HCT116 (cell line): Measurements from ENCODE around the gene ATF7. TPM values are rescaled to one million over a fixed set of nuclear protein-coding genes. Genes with fewer than 3 reads are reported as not detected.
A peak's percentile ranks its signal among the peaks of the same experiment; 100 is the strongest.

Experiments
- ATAC-seq: fragments of 200-7000 bp; cut with Tn5 transposase; 2 replicates; pipeline ENCODE4 v1.9.1; 2020; ENCODE audit warnings: mild to moderate bottlenecking, moderate library complexity
- BruUV-seq: library from RNA; stranded (reverse); fragments of 400-500 nt; replicated peaks from 2 replicates; lab custom pipeline; 2021; lab: Mats Ljungman, UMichigan
- CTCF ChIA-PET: fragments of 300-600 bp; sonication (Branson Sonifier 250); formaldehyde crosslinking; loops from one replicate; lab custom pipeline; 2021; ENCODE audit warnings: antibody characterized with exemption; lab: Charles Lee
- POLR2A ChIA-PET: fragments of 300-600, 350-600 bp; sonication (Branson Sonifier 250); formaldehyde crosslinking; loops from one replicate; lab custom pipeline; 2021; ENCODE audit warnings: antibody characterized with exemption; lab: Charles Lee
- RAD21 ChIA-PET, 2 experiments: fragments of 300-600 bp; sonication (Branson Sonifier 250); formaldehyde crosslinking; loops; one replicate each; lab custom pipeline; 2023; ENCODE audit warnings: low total read pairs in 2 of 2; ENCODE audit not compliant: uncharacterized antibody in 2 of 2, unreplicated experiment in 2 of 2, low non-redundant PET in 1 of 2; lab: Charles Lee
- DNase-seq: peaks from one replicate; pipeline ENCODE4 v3.0.0-alpha.2; 2010; ENCODE audit warnings: low read depth, low spot score
- H2AFZ ChIP-seq: fragments of 200-600 bp; shearing (Covaris generic), sonication (generic); 2 replicates; pipeline ENCODE4 v1.6.1; 2017; ENCODE audit warnings: low read depth, mixed run types, mixed read lengths, antibody characterized with exemption, low read length; ENCODE audit not compliant: poor library complexity, severe bottlenecking
- H3K27ac ChIP-seq: 2 replicates; pipeline ENCODE4 v1.5.1; 2012; ENCODE audit warnings: low read depth, low read length
- H3K27me3 ChIP-seq: fragments of 200-600 bp; sonication (generic); 2 replicates; pipeline ENCODE4 v1.6.1; 2016; ENCODE audit warnings: mixed run types, low read length, mixed read lengths; ENCODE audit not compliant: insufficient read depth
- H3K36me3 ChIP-seq, 2 experiments: fragments of 200-500 bp in 1 of 2; fragments of 200-600 bp in 1 of 2; sonication (Bioruptor generic) in 1 of 2; sonication (generic) in 1 of 2; 2 replicates each; pipeline versions ENCODE4 v1.5.1 to v1.6.1; 2014 to 2016; ENCODE audit warnings: low read length in 2 of 2, inconsistent platforms in 1 of 2, mixed read lengths in 1 of 2, mixed run types in 1 of 2; ENCODE audit not compliant: insufficient read depth in 2 of 2, control insufficient read depth in 1 of 2
- H3K4me1 ChIP-seq, 2 experiments: fragments of 200-600 bp in 1 of 2; sonication (generic) in 1 of 2; 2 replicates each; pipeline versions ENCODE4 v1.5.1 to v1.6.1; 2012 to 2017; ENCODE audit warnings: low read length in 2 of 2, inconsistent platforms in 1 of 2, mild to moderate bottlenecking in 1 of 2, mixed read lengths in 1 of 2, mixed run types in 1 of 2, moderate library complexity in 1 of 2; ENCODE audit not compliant: insufficient read depth in 2 of 2, control insufficient read depth in 1 of 2
- H3K4me2 ChIP-seq: fragments of 200-600 bp; sonication (generic); 2 replicates; pipeline ENCODE4 v1.6.1; 2017; ENCODE audit warnings: mixed run types, low read length, mixed read lengths
- H3K4me3 ChIP-seq, 2 experiments: fragments of 200-600 bp in 1 of 2; sonication (generic) in 1 of 2; replicated peaks in 1 of 2; 2 replicates each; pipeline ENCODE4 v1.5.1; 2011 to 2016; ENCODE audit warnings: low read length in 2 of 2, control low read depth in 1 of 2, low read depth in 1 of 2, mild to moderate bottlenecking in 1 of 2, mixed read lengths in 1 of 2, mixed run types in 1 of 2
- H3K79me2 ChIP-seq: fragments of 200-600 bp; sonication (generic); 2 replicates; pipeline ENCODE4 v1.6.1; 2017; ENCODE audit warnings: mild to moderate bottlenecking, mixed run types, low read length, moderate library complexity, mixed read lengths; ENCODE audit not compliant: insufficient read depth
- H3K9ac ChIP-seq: fragments of 200-600 bp; sonication (generic); 2 replicates; pipeline ENCODE4 v1.6.1; 2016; ENCODE audit warnings: low read length, mixed read lengths
- H3K9me2 ChIP-seq: fragments of 200-600 bp; sonication (generic), shearing (Covaris generic); 2 replicates; pipeline ENCODE4 v1.6.1; 2017; ENCODE audit warnings: mixed run types, mild to moderate bottlenecking, moderate library complexity; ENCODE audit not compliant: insufficient read depth
- H3K9me3 ChIP-seq, 2 experiments: fragments of 200-500 bp in 1 of 2; fragments of 200-600 bp in 1 of 2; sonication (Bioruptor generic) in 1 of 2; sonication (generic) in 1 of 2; 2 replicates each; pipeline ENCODE4 v1.6.1; 2014 to 2017; ENCODE audit warnings: low read length in 2 of 2, mixed read lengths in 2 of 2, inconsistent platforms in 1 of 2, low read depth in 1 of 2, mild to moderate bottlenecking in 1 of 2, mixed run types in 1 of 2, moderate library complexity in 1 of 2; ENCODE audit not compliant: control insufficient read depth in 1 of 2, insufficient read depth in 1 of 2
- H4K20me1 ChIP-seq: fragments of 200-600 bp; sonication (generic), shearing (Covaris generic); 2 replicates; pipeline ENCODE4 v1.6.1; 2017; ENCODE audit warnings: mixed run types, mild to moderate bottlenecking, moderate library complexity; ENCODE audit not compliant: insufficient read depth
- CTCF ChIP-seq, 3 experiments: fragments of 200-600 bp in 1 of 3; sonication (generic) in 1 of 3; IDR thresholded peaks in 2 of 3; conservative IDR thresholded peaks in 1 of 3; 2 replicates each; pipeline ENCODE4 v1.5.1; 2012 to 2017; ENCODE audit warnings: low read depth in 2 of 3, low read length in 2 of 3, antibody characterized with exemption in 1 of 3, borderline replicate concordance in 1 of 3, control low read depth in 1 of 3, mild to moderate bottlenecking in 1 of 3, mixed read lengths in 1 of 3, mixed run types in 1 of 3, moderate library complexity in 1 of 3; ENCODE audit not compliant: insufficient read depth in 1 of 3
- ELF1 ChIP-seq: IDR thresholded peaks from 2 replicates; pipeline ENCODE4 v1.6.1; 2012; ENCODE audit warnings: low read depth, borderline replicate concordance
- POLR2AphosphoS5 ChIP-seq: IDR thresholded peaks from 2 replicates; pipeline ENCODE4 v1.6.1; 2011; ENCODE audit warnings: mild to moderate bottlenecking, low read depth, low read length, moderate library complexity
- YY1 ChIP-seq: IDR thresholded peaks from 2 replicates; pipeline ENCODE4 v1.6.1; 2011; ENCODE audit warnings: low read length, low read depth, moderate library complexity, mild to moderate bottlenecking; ENCODE audit not compliant: insufficient replicate concordance; ENCODE audit errors: extremely low read depth
- intact Hi-C: fragments of 100-400 bp; cut with micrococcal nuclease; formaldehyde crosslinking; loops from 2 replicates; pipeline ENCODE4 v1.10.0; 2022
- total RNA-seq: library from RNA; stranded (reverse); gene quantifications from one replicate; pipeline ENCODE4 v1.2.1, GENCODE V29; 2021; ENCODE audit not compliant: unreplicated experiment

Gene ATF7
- total RNA-seq, 1 experiment from 2014 or later = 24.0 TPM

- no peaks in the 10 kb centered on the region for H3K27me3 ChIP-seq
- intact Hi-C loops = loop anchor here (1.0 to 2.0 kb wide), 3 partner anchors 88 to 184 kb away; no protein-coding TSS in a partner anchor
- H4K20me1 ChIP-seq = no peaks in the 10 kb centered on the region
- no TSS peak for BruUV-seq
- no peak overlapping the region for H3K9ac ChIP-seq
- ChIA-PET POLR2A (interaction anchor here (1.0 kb wide), 1 partner anchor 235 kb away, joined by 3 read pairs; no protein-coding TSS in a partner anchor), RAD21 (interaction anchor here (0.7 to 1.4 kb wide), 3 partner anchors 32 to 163 kb away, joined by 3 to 5 read pairs (median 5); no protein-coding TSS in a partner anchor), CTCF (interaction anchor here (0.6 to 2.8 kb wide), 17 partner anchors 9 to 350 kb away, joined by 3 to 21 read pairs (median 5); partner anchors contain the start of genes AAAS, ATP5MC2, MAP3K12 and SP1)
- TF ChIP-seq POLR2AphosphoS5 (0 out of 2 replicates have a peak, but pooled peaks have one; percentile 21), YY1 (peak; percentile 32), ELF1 (no peak), CTCF (IDR thresholded peaks at IDR 0.05 in 2 of 3, conservative IDR thresholded peaks at IDR 0.05 in 1 of 3; ENCODE audit: borderline replicate concordance in 1 of 3, insufficient read depth in 1 of 3, low read depth in 2 of 3, low read length in 2 of 3) (peak in 2 of 3 experiments; percentile 94 to 95; a peak in 4 of 6 replicates)
- no peak overlapping the region for H2AFZ ChIP-seq
- ATAC-seq (peak; percentile 98), DNase-seq (no peak)
- no peak overlapping the region for H3K4me3 ChIP-seq
- no peaks in the 10 kb centered on the region for H3K79me2 ChIP-seq
- no peaks in the 10 kb centered on the region for H3K9me3 ChIP-seq
- H3K9me2 ChIP-seq = no peaks in the 10 kb centered on the region
- no peak overlapping the region for H3K4me2 ChIP-seq
- 0 out of 2 replicates have a peak overlapping the region, but pooled peaks have one; percentile 23 for H3K27ac ChIP-seq
- H3K36me3 ChIP-seq = peaks cover 5 to 12% of the 10 kb centered on the region in 2 experiments; a peak in 3 of 4 replicates
- H3K4me1 ChIP-seq = peaks cover 0 to 6% of the 10 kb centered on the region in 2 experiments; a peak in 1 of 4 replicates
Observed at GRCh38 chr12:53508534-53509170, 117.5 kb downstream of the ATF7 start.
